ENCODE measurements around the gene MBNL1. TPM values are rescaled to one million over a fixed set of nuclear protein-coding genes. Genes with fewer than 3 reads are reported as not detected.

Gene MBNL1
- total RNA-seq, 1 donor from 2014 or later: 311 TPM

- peak overlapping the region; percentile 55 for H3K27ac ChIP-seq
- no peaks in the 10 kb centered on the region for H3K9me3 ChIP-seq
- no peak overlapping the region for H3K4me3 ChIP-seq
- TF ChIP-seq POLR2AphosphoS5 (IDR thresholded peaks at IDR 0.05; ENCODE audit: insufficient read depth in 1 of 2, low read depth in 1 of 2): no peak
- no peak for TF ChIP-seq CTCF (IDR thresholded peaks at IDR 0.05)
- no peak for TF ChIP-seq POLR2A (IDR thresholded peaks at IDR 0.05)
- intact Hi-C loops (cut with DNase I): no loop called here
- DNase-seq (ENCODE audit: extremely low spot score in 2 of 2): no peak
- peaks cover 80% of the 10 kb centered on the region for H3K4me1 ChIP-seq
- H3K36me3 ChIP-seq: no peaks in the 10 kb centered on the region
- H3K27me3 ChIP-seq: no peaks in the 10 kb centered on the region
These were observed 134.1 kb downstream of the MBNL1 start for GRCh38 chr3:152402695-152403451.

GRCh38 chr3:152403632-152404066 lies 134.9 kb downstream of the MBNL1 start:
- H3K27me3 ChIP-seq: no peaks in the 10 kb centered on the region
- H3K4me3 ChIP-seq: no peak overlapping the region
- peak in 1 of 2 donors; percentile 9 for TF ChIP-seq POLR2AphosphoS5 (IDR thresholded peaks at IDR 0.05; ENCODE audit: insufficient read depth in 1 of 2, low read depth in 1 of 2)
- no peak for TF ChIP-seq POLR2A (IDR thresholded peaks at IDR 0.05)
- peak overlapping the region; percentile 55 for H3K27ac ChIP-seq
- H3K36me3 ChIP-seq: no peaks in the 10 kb centered on the region
- intact Hi-C loops (cut with DNase I): no loop called here
- H3K9me3 ChIP-seq: no peaks in the 10 kb centered on the region
- no peak for DNase-seq (ENCODE audit: extremely low spot score in 2 of 2)
- peaks cover 73% of the 10 kb centered on the region for H3K4me1 ChIP-seq

- Histone ChIP-seq H3K4me3 (no peak overlapping the region), H3K27me3 (no peaks in the 10 kb centered on the region), H3K36me3 (no peaks in the 10 kb centered on the region), H3K4me1 (peaks cover 68% of the 10 kb centered on the region), H3K27ac (peak overlapping the region; percentile 72), H3K9me3 (no peaks in the 10 kb centered on the region)
- intact Hi-C loops (cut with DNase I): no loop called here
- DNase-seq (ENCODE audit: extremely low spot score in 2 of 2): no peak
- TF ChIP-seq POLR2AphosphoS5 (IDR thresholded peaks at IDR 0.05; ENCODE audit: insufficient read depth in 1 of 2, low read depth in 1 of 2): no peak
- TF ChIP-seq POLR2A (IDR thresholded peaks at IDR 0.05): no peak
- no peak for TF ChIP-seq CTCF (IDR thresholded peaks at IDR 0.05)
These were observed 136.2 kb downstream of the MBNL1 start for GRCh38 chr3:152404976-152405375.

- no peak for TF ChIP-seq POLR2A (IDR thresholded peaks at IDR 0.05)
- TF ChIP-seq POLR2AphosphoS5 (IDR thresholded peaks at IDR 0.05; ENCODE audit: insufficient read depth in 1 of 2, low read depth in 1 of 2): peak; percentile 53 to 95
- Histone ChIP-seq H3K27me3 (no peaks in the 10 kb centered on the region), H3K4me3 (no peak overlapping the region), H3K27ac (peak overlapping the region; percentile 72), H3K36me3 (no peaks in the 10 kb centered on the region), H3K9me3 (no peaks in the 10 kb centered on the region), H3K4me1 (peaks cover 56% of the 10 kb centered on the region)
- intact Hi-C loops (cut with DNase I): no loop called here
- no peak for DNase-seq (ENCODE audit: extremely low spot score in 2 of 2)
These were observed 137.4 kb downstream of the MBNL1 start for GRCh38 chr3:152405915-152406802.

GRCh38 chr3:152413240-152413639 lies 144.5 kb downstream of the MBNL1 start:
- H3K9me3 ChIP-seq: no peaks in the 10 kb centered on the region
- TF ChIP-seq POLR2AphosphoS5 (IDR thresholded peaks at IDR 0.05; ENCODE audit: insufficient read depth in 1 of 2, low read depth in 1 of 2) (no peak), CTCF (IDR thresholded peaks at IDR 0.05) (no peak), POLR2A (IDR thresholded peaks at IDR 0.05) (no peak)
- H3K27me3 ChIP-seq: no peaks in the 10 kb centered on the region
- H3K4me3 ChIP-seq: no peak overlapping the region
- no peak for DNase-seq (ENCODE audit: extremely low spot score in 2 of 2)
- H3K4me1 ChIP-seq: peaks cover 35% of the 10 kb centered on the region
- intact Hi-C loops (cut with DNase I): no loop called here
- H3K27ac ChIP-seq: no peak overlapping the region
- peaks cover 0 to 4% of the 10 kb centered on the region in 2 donors for H3K36me3 ChIP-seq

Data from vagina (tissue), 2 donors.